Amniotic epithelial cell (primary cell): Measurements from ENCODE around the gene MVP.
A peak's percentile ranks its signal among the peaks of the same experiment; 100 is the strongest.
"Not testable (repeated sequence)": the region's sequence is repeated elsewhere in the genome, so short reads cannot be mapped to it uniquely, and the experiment has no call there.

Experiments
- DNase-seq: peaks from one replicate; pipeline ENCODE4 v3.0.0-alpha.2; 2010; ENCODE audit warnings: low read depth

MVP gene

DNA sequence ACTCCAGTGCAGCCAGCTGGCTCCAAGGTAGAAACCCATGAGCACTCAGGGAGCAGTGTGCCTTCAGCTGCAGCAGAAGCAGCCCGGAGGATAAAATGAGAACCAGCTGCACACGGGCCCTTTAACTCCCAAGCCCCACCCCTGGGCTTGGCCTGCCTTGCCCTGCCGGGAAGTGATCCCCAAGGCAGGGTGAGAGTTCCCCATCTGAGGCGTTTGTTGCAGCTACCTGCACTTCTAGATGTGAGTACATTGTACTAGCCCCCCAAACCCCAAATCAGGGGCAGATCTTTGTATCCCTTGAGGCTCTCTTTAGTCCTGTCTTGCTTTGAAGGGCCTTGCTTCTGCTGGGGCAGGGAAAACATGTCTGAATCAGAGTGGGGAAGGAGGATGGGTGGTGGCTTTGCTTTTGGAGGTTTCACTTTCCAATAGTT, at the start of gene MVP:
TSS of gene MVP (plus strand) at position 192 of the 431 bp plus-strand sequence. CDS start 10,088 bp downstream, outside the sequence.
- DNase-seq, result peak; percentile 64

DNA sequence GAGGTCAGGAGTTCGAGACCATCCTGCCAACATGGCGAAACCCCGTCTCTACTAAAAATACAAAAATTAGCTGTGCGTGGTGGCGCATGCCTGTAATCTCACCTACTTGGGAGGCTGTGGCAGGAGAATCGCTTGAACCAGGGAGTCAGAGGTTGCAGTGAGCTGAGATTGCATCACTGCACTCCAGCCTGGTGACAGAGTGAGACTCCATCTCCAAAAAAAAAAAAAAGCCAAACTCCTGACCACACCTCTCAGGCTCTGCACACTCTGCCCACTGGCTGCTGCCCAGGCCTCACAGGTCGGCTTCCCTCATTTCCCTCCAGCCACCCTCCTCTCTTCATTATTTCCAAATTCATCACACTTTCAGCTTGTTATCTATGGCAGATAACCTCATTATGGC, 47.9 kb upstream of the MVP start:
- not testable (repeated sequence) for DNase-seq

DNA sequence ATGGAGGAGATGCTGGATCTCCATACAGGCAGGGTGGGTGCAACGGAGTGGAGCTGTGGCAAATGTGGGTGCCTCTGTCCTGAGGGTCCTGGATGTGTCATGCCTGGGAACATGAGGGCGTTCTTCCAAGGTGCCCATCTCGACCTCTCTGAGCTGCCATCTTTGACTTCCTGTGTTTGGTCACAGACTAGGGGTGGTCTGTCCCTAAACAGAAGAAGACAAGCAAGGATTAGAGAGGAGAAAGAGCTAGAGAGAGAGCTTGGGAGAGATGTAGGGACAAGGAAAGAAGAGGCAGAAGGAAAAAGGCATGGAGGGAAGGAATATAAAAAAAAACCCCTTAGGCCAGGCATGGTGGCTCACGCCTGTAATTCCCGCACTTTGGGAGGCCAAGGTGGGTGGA, 45.5 kb upstream of the MVP start:
- DNase-seq, result no peak

DNA sequence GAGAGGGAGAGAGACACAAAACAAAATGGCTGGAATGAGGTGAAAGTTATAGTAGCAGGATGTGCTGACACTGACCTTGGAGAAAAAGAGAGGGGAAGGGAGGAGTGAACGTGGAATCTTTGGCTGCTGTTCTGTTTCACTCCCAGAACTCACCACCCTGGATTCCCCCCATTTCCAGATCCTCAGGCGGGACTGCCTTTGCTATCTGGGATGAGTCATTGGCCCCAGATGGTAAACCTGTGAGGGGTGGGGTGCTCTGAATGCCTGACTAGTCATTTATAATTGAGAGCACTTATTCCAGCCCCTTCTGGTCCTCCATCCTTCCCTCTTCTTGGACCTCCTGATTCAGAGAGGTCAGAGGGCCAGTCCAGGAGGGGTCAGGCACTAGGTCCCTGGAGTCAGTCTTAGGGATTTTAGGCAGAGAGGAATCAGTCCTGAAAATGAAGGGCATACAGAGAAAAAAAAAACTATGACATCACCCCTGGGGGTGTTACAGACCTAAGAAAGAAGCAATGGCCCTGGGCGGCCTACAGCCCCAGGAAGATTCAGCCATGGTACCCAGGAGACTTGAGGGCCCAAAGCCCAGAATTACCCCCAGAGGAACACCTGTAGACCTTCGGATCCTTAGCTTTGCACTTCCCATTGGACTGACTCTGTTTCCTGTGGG, 44.4 kb upstream of the MVP start:
- peak; percentile 63 for DNase-seq

DNA sequence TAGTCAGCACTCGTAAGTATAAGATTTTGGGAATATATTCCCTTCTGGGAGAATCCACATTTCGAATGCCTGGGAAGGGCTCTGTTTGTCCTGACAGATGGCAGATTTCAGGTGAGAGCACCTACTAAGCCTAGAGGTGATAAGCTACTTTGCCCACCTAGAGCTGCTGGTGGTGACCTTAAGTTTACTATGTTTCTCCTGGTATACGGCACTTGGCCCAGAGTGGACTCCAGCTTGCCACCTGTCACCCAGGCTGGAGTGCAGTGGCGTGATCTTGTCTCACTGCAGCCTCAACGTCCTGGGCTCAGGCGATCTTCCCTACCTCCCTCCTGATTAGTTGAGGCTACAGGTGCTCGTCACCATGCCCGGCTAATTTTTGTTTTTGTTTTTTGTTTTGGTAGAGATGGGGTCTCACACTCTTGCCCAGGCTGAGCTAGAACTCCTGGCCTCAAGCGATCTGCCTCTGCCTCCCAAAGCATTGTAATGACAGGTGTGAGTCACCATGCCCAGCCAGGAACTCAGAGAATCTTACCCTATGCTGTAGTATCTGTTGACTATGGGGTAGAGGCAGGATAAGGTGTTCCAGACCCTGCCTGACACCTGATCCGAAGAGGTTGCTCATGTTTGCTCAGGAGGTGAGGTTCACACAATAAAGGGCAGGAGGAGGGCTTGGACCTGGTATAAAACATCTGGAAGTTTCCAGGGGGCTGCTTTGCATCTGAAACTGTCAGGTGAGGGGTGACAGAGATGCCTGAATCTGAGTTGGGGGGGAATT, 42.5 kb upstream of the MVP start, which contains the start of gene ZG16:
TSS of gene ZG16 (plus strand) at position 681 of the 775 bp plus-strand sequence. CDS start 1,011 bp downstream, outside the sequence.
- DNase-seq, result no peak

DNA sequence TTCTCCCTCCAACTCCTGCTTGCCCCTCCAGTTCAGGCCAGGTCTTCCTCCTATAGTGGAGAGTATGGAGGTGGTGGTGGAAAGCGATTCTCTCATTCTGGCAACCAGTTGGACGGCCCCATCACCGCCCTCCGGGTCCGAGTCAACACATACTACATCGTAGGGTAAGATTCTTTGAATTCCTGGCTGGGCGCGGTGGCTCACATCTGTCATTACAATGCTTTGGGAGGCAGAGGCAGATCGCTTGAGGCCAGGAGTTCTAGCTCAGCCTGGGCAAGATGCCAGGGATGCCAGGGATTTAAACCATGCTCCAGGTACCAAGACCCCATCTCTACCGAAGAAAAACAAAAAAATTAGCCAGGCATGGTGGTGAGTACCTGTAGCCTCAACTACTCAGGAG, 40.8 kb upstream of the MVP start:
- no peak for DNase-seq

DNA sequence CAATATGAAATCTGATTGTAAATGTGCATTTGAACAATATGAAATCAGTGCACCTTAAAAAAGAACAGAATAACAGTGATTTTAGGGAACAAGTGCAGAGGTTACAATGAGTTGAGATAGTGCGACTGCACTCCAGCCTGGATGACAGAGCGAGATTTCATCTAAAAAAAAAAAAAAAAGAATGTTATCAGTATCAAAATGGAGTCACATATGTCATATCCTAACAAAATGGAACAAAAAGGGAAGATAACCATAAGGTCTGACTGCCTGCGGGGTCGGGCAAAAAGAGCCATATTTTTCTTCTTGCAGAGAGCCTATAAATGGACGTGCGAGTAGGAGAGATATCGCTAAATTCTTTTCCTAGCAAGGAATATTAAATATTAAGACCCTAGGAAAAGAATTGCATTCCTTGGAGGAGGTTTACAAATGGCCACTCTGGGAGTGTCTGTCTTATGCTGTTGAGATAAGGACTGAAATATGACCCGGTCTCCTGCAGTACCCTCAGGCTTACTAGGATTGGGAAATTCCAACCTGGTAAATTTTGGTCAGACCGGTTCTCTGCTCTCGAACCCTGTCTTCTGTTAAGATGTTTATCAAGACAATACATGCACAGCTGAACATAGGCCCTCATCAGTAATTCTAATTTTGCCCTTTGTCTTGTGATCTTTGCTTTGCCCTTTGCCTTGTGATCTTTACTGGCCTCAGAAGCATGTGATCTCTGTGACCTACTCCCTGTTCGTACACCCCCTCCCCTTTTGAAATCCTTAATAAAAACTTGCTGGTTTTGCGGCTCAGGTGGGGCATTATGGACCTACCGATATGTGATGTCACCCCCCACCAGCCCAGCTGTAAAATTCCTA, 36.9 kb upstream of the MVP start:
- DNase-seq, result not testable (repeated sequence)

DNA sequence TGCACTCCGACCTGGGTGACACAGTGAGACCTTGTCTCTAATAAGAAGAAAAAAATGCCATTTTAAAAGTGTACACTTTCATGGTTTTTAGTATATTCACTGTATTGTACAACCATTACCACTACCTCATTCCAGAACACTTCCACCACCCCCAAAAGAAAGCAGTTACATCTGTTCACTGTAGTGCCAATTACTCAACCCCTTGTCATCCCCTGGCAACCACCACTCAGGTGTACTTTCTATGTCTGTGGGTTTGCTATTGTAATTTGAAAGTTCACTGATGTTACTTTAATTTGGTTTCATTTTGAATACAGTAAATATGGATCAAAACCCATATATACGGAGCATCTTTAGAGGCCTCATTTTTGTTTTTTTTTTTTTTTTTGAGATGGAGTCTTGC, 36.1 kb upstream of the MVP start:
- no peak for DNase-seq

DNA sequence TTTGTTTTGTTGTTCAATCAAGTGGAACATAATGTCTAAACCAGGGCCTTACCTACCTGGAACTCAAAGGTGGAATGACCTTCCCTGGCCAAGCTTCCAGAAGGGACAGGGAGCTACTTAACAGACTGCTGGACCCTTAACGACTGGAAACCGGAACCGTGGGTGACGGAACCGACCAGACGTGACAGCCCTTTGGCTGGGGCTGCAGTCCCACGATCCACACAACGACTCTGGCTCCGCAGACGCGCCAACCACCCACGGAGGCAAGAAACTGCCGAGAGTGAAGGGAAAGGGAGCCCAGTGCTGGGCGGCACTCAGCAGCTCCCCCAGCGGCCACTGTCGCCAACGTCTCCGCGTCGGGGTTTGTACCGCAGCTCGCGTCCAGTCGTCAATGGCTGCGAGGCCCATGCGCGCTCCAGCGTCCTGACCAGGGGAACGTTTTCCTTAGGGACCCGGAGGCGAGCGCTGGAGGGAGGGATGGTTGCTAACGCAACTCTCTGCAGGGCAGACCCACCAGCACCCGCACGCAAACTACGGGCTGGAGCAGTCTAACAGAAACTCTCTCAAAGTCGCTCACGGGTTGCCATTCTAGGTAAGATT, 35.3 kb upstream of the MVP start:
- DNase-seq, result peak; percentile 43

DNA sequence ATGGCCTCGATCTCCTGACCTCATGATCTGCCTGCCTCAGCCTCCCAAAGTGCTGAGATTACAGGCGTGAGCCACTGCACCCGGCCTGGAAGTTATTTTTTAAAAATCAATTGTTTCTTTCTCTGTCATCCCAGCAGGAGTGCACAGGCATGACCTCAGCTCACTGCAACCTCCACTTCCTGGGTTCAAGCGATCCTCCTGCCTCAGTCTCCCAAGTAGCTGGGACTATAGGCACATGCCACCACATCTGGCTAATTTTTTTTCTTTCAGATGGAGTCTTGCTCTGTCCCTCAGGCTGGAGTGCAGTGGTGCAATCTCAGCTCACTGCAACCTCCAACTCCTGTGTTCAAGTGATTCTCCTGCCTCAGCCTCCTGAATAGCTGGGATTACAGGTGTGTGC, 33.1 kb upstream of the MVP start:
- not testable (repeated sequence) for DNase-seq

DNA sequence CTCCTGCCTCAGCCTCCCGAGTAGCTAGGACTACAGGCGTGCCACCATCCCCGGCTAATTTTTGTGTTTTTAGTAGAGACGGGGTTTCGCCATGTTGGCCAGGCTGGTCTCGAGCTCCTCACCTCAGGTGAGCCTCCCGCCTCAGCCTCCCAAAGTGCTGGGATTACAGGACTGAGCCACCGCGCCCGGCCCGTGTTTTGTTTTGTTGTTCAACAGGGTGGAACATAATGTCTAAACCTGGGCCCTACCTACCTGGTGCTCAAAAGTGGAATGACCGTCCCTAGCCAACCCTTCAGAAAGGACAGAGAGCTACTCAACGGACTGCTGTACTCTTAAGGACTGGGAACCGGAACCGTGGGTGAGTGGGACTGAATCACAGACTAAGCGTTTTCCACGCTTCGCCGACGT, 30.5 kb upstream of the MVP start:
- DNase-seq, result no peak

DNA sequence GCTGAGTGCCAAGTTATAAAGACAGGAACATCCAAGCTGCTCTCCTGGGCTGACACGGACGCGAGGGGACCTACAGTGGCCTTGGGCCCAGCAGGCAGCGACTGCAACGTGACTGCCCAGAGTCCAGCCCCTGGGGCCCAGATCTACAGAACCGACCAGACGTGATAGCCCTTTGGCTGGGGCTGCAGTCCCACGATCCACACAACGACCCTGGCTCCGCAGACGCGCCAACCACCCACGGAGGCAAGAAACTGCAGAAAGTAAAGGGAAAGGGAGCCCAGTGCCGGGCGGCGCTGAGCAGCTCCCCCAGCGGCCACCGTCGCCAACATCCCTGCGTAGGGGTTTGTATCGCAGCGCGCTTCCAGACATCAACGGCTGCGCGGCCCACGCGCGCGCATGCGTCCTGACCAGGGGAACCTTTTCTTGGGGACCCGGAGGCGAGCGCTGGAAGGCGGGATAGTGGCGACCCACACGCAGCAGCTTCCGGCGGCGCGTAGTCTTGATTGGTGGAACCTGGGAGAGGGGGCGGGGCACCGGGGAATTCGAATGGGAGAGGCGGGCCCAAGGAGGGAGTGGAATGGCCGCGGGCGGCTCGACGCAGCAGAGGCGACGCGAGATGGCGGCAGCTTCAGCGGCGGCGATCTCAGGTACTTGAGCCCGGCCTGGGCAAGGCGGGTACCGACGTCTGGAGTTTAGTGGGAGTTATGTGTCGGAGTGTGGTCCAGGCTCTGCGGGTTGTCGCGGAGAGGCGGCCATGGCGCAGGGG, 29.9 kb upstream of the MVP start, which contains the start of gene KIF22:
TSS of gene KIF22 (plus strand) at position 569 of the 766 bp plus-strand sequence. CDS start at position 578, 9 bp downstream.
- DNase-seq, result peak; percentile 98

DNA sequence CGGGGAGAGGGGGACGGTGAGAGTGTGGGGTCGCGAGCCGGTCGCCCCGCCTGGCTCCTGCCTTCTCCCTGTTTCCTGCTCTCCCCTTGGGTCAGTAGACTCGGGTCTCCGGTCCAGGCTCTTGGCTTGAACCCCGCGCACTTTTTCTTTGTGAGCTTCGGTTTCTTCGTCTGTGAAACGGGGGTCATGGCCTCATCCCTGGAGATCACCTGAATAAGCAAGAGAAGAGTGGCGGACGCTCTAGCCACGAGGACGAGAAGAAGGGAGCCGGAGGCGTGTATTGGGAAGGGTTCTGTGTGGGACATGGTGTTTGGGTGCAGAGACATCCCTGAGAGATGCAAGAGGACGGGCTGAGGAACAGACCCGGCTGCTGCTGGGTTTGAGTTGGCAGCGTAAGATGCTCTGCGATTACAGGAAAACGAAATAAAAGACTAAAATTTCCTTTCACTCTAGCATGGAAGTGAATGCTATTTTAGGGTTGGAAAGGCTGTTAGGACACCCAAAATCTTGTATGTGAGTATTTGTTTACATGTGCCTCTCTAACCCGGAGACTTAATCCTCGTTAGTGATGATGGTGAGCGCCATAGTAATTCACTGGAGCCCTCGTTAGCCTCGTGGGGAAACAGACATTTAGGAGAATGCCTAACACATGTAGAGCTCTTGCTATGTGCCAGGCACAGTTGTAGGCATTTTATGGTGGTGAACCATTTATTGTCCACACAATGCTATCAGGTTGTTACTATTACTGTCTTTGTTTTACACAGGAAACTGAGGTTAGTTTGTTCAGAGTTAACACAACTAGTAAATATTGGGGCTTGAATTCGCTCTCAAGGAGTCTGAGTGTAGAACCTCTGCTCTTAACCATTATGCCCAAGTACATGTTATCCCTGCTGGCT, 29.1 kb upstream of the MVP start:
- DNase-seq, result no peak

DNA sequence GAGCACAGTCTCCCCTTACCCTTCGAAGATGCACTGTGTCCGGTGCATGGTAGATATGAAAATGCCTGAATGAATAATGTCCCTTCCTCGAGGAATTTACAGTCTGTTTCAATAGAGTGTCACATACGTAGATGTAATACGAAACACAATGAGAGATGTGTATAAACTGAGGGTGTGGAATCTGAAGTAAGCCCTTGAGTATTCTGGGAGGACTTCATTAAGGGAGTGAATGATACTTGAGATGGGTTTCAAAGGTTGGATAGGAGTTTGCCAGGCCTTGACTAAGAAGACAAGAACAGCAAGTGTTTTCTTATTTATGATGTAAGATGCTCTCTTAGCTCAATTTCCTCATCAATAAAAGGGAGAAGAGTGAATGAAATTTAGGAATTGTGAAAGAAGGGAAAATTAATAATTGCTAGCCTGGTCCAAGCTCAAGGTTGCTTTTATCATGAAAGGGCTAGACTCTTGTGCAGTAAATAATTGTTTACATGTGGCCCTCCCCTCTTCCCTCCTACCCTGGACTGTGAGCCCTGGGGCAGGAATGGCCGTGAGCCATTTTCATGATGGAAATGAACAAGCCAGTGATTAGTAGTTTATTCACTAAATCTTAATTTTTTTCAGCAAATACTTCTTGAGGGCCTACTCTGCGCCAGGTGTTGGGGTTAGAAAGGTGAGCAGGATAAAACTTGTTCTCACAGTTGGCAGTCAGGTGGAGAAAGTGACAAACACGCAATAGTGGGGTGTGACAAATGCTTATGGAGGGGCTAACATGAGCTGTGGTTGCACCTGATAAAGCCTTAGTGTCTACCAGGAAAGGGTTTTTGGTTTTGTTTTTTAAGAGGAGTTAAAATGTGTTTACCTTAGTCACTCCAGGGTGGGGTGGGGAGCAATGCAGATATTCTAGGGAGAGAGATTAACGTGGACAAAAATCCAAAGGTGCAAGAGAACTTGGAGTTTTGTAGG, 28.1 kb upstream of the MVP start:
- no peak for DNase-seq

DNA sequence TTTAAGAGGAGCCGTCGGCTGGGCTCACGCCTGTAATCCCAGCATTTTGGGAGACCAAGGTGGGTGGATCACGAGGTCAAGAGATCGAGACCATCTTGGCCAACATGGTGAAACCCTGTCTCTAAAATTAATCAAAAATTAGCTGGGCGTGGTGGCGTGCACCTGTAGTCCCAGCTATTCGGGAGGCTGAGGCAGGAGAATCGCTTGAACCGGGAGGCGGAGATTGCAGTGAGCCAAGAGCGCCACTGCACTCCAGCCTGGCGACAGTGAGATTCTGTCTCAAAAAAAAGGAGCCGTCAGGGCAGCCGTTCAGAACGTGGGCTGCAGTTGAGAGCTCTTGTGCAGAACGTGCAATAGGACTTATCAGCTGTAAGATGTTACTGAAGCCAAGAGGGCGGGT, 27.1 kb upstream of the MVP start:
- not testable (repeated sequence) for DNase-seq

DNA sequence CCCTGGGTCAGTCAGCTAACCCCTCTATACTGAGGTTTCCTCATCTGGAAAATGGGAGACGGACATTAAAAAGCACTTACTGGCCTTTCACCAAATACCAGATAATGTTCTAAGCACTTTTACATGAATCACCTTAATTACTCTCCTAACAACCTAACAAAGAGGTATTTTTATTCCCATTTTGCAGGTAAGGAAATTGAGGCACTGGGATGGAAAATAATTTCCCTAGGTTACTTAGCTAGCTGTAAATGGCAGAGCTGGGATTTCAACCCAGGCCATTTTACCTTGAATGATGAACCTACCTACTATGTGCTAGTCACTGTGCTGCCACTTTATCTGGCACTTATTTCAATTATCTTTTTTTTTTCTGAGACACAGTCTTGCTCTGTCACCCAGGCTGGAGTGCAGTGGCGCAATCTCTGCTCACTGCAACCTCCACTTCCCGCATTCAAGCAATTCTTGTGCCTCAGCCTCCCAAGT, 26.0 kb upstream of the MVP start:
- no peak for DNase-seq

DNA sequence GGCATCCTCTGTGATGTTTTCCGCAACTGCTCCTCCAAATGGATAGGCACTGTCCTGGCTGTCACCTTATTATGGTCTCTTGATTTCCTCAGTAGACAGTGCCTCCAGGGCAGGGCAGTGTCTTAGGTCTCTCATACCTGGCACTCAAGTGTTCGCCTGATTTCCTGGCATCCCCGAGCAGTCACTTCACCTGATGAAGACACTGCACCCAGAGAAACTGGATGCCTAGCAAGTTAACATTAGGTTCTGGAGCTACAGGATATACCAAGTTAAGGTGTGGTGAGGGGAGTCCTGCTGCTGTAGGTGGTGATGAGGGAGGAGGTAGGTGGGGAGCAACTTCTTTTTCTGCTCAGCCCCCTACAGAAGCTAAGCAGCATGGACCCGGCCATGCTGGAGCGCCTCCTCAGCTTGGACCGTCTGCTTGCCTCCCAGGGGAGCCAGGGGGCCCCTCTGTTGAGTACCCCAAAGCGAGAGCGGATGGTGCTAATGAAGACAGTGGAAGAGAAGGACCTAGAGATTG, 17.8 kb upstream of the MVP start:
- no peak for DNase-seq

DNA sequence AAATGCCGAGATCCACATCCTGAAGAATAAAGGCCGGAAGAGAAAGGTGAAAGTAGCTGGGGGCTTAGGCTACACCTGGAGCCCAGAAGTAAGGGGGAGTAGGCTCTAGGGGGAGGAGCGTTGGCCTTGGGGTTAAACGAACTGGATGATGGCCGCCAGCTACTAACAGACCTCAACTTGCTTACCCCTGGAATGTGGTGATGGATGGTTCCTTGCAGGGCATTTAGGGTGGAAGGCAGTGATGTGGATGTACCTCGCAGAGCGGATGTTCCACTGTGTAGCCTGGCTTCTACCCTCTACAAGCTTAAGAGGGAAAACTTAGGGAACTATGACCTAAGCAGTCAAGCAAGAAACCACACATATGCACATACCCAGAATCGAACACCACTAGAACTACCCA, 16.2 kb upstream of the MVP start:
- DNase-seq, result no peak
